Heart left ventricle (tissue), 13 donors: ENCODE results near the gene TMC4.
A peak's percentile ranks its signal among the peaks of the same experiment; 100 is the strongest.

Experiments
- CTCF ChIP-seq, 12 donors: fragments of 200-600 bp; sonication (generic) in 4 of 12; IDR thresholded peaks; one replicate each; pipeline versions ENCODE4 v1.5.0 to v1.8.0; 2018 to 2022; ENCODE audit warnings: antibody characterized with exemption in 12 of 12, mild to moderate bottlenecking in 5 of 12
- POLR2A ChIP-seq, 2 donors: fragments of 450-650 bp; IDR thresholded peaks; one replicate each; pipeline ENCODE4 v1.6.1; 2017; ENCODE audit warnings: antibody characterized with exemption in 2 of 2, mild to moderate bottlenecking in 2 of 2, moderate library complexity in 2 of 2
- donor health status: ischemic (EF 13 %, LVEDD 7.1; RV severe dilation, severe dysfunction).
- donor health status: DM: no; HTN: yes; CAD: no.
- donor health status: DM: no; HTN: no; CAD: no.
- donor health status: ischemic (EF 25% LVEDD 6.9; RV normal size, moderate dysfunction).
- donor health status: ischemic (EF 25% LVEDD 5.7; RV mildly dilated, moderate dysfunction).
- donor health status: ischemic (EF 35%, LVEDD 5.7; RV mildly dilated, moderate dysfunction).
- donor health status: nonischemic (EF 11% LVEDD 7.7; RV severe dilation, severe dysfunction).
- donor health status: DM: yes; HTN: yes; CAD: no.
- donor health status: PGD.
- donor health status: ischemic (EF 29% LVEDD 5.4; RV normal size, mild dysfunction).
- donor health status: nonischemic (EF 23%, LVEDD 6.1; RV moderate dilation, normal function).

- TF ChIP-seq CTCF (IDR thresholded peaks at IDR 0.05): no peak
- peak in 1 of 2 donors; percentile 35 for TF ChIP-seq POLR2A (IDR thresholded peaks at IDR 0.05)
These were observed 8.4 kb downstream of the TMC4 start for GRCh38 chr19:54164369-54165068.
